ENCODE measurements around the gene ZNF385D.

ZNF385D gene

DNA sequence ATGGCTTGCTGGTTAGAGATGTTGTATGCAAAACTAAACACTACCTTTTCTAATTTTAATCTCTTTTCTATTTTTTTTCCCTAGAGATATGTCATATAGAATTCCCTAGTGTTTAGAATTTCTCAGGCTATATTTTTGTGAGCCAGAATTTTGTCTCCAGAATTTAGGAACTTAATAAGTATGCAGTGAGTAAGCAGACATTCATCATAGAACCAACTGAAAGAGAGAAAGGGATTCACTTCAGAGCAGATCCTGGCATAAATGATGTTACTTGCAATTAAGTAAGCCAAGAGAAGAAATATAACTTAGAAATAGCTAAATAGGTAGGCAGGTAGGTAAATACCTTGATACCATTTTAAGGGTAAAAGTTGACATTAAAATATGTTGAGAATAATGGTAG, 288.9 kb downstream of the ZNF385D start:
- no peak overlapping the region for H3K9ac ChIP-seq (ENCODE audit: low read depth, low read length, poor library complexity)
- H3K4me1 ChIP-seq (ENCODE audit: control insufficient read depth in 2 of 2, insufficient read depth in 1 of 2, low read depth in 1 of 2, low read length in 2 of 2): no peaks in the 10 kb centered on the region
- no peaks in the 10 kb centered on the region for H3K27me3 ChIP-seq (ENCODE audit: control insufficient read depth in 3 of 3, insufficient read depth in 3 of 3, low read depth in 1 of 3, low read length in 3 of 3)
- H3K4ac ChIP-seq (ENCODE audit: low read length): no peak overlapping the region
- H3K79me1 ChIP-seq (ENCODE audit: low read depth, low read length): no peaks in the 10 kb centered on the region
- no peak overlapping the region for H3K23ac ChIP-seq (ENCODE audit: low read depth, low read length, poor library complexity)
- H3K18ac ChIP-seq (ENCODE audit: low read length): no peak overlapping the region
- no peak overlapping the region for H2BK15ac ChIP-seq (ENCODE audit: low read length)
- H2BK12ac ChIP-seq (ENCODE audit: low read length): no peak overlapping the region
- no peak overlapping the region for H4K91ac ChIP-seq (ENCODE audit: low read depth, low read length, poor library complexity)
- no peak overlapping the region for H3K4me2 ChIP-seq (ENCODE audit: insufficient read depth, low read length, poor library complexity, severe bottlenecking)
- no peak overlapping the region for H2BK120ac ChIP-seq (ENCODE audit: low read depth, low read length)
- H3K4me3 ChIP-seq (ENCODE audit: low read length in 2 of 2): no peak overlapping the region
- no peak for DNase-seq (ENCODE audit: low spot score)
- no peak overlapping the region for H3K14ac ChIP-seq (ENCODE audit: low read length)
- no peak overlapping the region for H2AK5ac ChIP-seq (ENCODE audit: low read depth, low read length)
- H3K36me3 ChIP-seq (replicated peaks in 1 of 2; ENCODE audit: control insufficient read depth in 2 of 2, insufficient read depth in 2 of 2, low read length in 2 of 2): no peaks in the 10 kb centered on the region
- no peaks in the 10 kb centered on the region for H3K9me3 ChIP-seq (replicated peaks in 1 of 2; ENCODE audit: control insufficient read depth in 2 of 2, insufficient read depth in 1 of 2, low read depth in 1 of 2, low read length in 2 of 2)
- H3K27ac ChIP-seq (replicated peaks; ENCODE audit: low read length): no peak overlapping the region
- no peak overlapping the region for H2AFZ ChIP-seq (ENCODE audit: low read length)
- no peak overlapping the region for H2BK5ac ChIP-seq (ENCODE audit: low read length)
- H4K8ac ChIP-seq (ENCODE audit: low read depth, low read length): no peak overlapping the region

DNA sequence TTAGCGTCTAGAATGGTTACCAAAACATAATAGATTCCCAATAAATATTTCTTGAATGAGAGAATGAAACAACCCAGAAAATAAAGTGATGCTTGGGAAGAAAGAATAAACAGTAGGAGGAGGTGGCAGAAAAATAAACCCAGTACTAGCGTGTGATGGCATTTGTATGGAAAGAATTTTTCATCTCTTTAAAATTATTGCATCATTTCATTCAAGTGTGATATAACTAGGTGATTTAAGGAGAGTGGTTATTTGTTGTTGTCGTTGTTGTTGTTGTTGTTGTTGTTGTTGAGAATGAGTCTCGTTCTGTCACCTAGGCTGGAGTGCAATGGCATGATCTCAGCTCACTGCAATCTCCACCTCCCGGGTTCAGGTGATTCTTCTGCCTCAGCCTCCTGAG, 293.9 kb downstream of the ZNF385D start:
- Histone ChIP-seq H3K9ac (ENCODE audit: low read depth, low read length, poor library complexity) (no peak overlapping the region), H3K4me3 (ENCODE audit: low read length in 2 of 2) (no peak overlapping the region), H3K9me3 (replicated peaks in 1 of 2; ENCODE audit: control insufficient read depth in 2 of 2, insufficient read depth in 1 of 2, low read depth in 1 of 2, low read length in 2 of 2) (no peaks in the 10 kb centered on the region), H3K79me1 (ENCODE audit: low read depth, low read length) (no peaks in the 10 kb centered on the region), H2AK5ac (ENCODE audit: low read depth, low read length) (no peak overlapping the region), H3K4ac (ENCODE audit: low read length) (no peak overlapping the region), H4K8ac (ENCODE audit: low read depth, low read length) (no peak overlapping the region), H2BK120ac (ENCODE audit: low read depth, low read length) (no peak overlapping the region), H3K27me3 (ENCODE audit: control insufficient read depth in 3 of 3, insufficient read depth in 3 of 3, low read depth in 1 of 3, low read length in 3 of 3) (no peaks in the 10 kb centered on the region), H3K4me1 (ENCODE audit: control insufficient read depth in 2 of 2, insufficient read depth in 1 of 2, low read depth in 1 of 2, low read length in 2 of 2) (no peaks in the 10 kb centered on the region), H2AFZ (ENCODE audit: low read length) (no peak overlapping the region), H2BK12ac (ENCODE audit: low read length) (no peak overlapping the region), H3K27ac (replicated peaks; ENCODE audit: low read length) (no peak overlapping the region), H4K91ac (ENCODE audit: low read depth, low read length, poor library complexity) (no peak overlapping the region), H3K23ac (ENCODE audit: low read depth, low read length, poor library complexity) (no peak overlapping the region), H3K36me3 (replicated peaks in 1 of 2; ENCODE audit: control insufficient read depth in 2 of 2, insufficient read depth in 2 of 2, low read length in 2 of 2) (no peaks in the 10 kb centered on the region), H3K14ac (ENCODE audit: low read length) (no peak overlapping the region), H2BK15ac (ENCODE audit: low read length) (no peak overlapping the region), H3K4me2 (ENCODE audit: insufficient read depth, low read length, poor library complexity, severe bottlenecking) (no peak overlapping the region), H2BK5ac (ENCODE audit: low read length) (no peak overlapping the region), H3K18ac (ENCODE audit: low read length) (no peak overlapping the region)
- no peak for DNase-seq (ENCODE audit: low spot score)
- WGBS, 2 donors (ENCODE audit: extremely low coverage in 2 of 2, insufficient read length in 2 of 2, insufficient replicate concordance in 1 of 2): 100% methylated on average over 1 of the region's 5 CpGs; no CpG with 5 or more reads in 1 of the 2 donors

DNA sequence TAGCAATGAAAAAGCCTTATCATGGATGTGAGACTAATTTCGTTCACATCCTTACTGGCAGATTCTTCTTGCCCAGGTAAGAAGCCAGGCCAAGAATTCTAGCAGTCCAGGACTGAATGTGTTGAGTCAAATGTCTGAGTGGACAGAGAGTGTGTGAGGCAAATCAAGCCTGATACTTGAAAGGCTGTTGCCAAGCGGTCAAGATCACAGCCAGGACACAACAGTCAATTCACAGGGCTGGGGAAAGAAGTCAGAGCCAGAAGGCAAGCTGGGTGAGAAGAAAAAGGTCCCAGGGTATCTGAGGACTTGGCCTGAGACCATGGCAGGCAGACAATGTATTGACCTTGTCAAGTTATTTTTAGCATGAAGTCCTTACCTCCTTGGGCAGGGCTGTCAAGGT, 301.3 kb downstream of the ZNF385D start:
- no peak overlapping the region for H3K4ac ChIP-seq (ENCODE audit: low read length)
- H3K4me1 ChIP-seq (ENCODE audit: control insufficient read depth in 2 of 2, insufficient read depth in 1 of 2, low read depth in 1 of 2, low read length in 2 of 2): no peaks in the 10 kb centered on the region
- no peak overlapping the region for H3K14ac ChIP-seq (ENCODE audit: low read length)
- no peak overlapping the region for H4K91ac ChIP-seq (ENCODE audit: low read depth, low read length, poor library complexity)
- no peak overlapping the region for H2BK15ac ChIP-seq (ENCODE audit: low read length)
- no peak for DNase-seq (ENCODE audit: low spot score)
- H3K23ac ChIP-seq (ENCODE audit: low read depth, low read length, poor library complexity): no peak overlapping the region
- H2BK12ac ChIP-seq (ENCODE audit: low read length): no peak overlapping the region
- no peak overlapping the region for H3K27ac ChIP-seq (replicated peaks; ENCODE audit: low read length)
- H2AK5ac ChIP-seq (ENCODE audit: low read depth, low read length): no peak overlapping the region
- no peak overlapping the region for H3K4me2 ChIP-seq (ENCODE audit: insufficient read depth, low read length, poor library complexity, severe bottlenecking)
- no peaks in the 10 kb centered on the region for H3K9me3 ChIP-seq (replicated peaks in 1 of 2; ENCODE audit: control insufficient read depth in 2 of 2, insufficient read depth in 1 of 2, low read depth in 1 of 2, low read length in 2 of 2)
- no peak overlapping the region for H3K18ac ChIP-seq (ENCODE audit: low read length)
- H3K9ac ChIP-seq (ENCODE audit: low read depth, low read length, poor library complexity): no peak overlapping the region
- H2AFZ ChIP-seq (ENCODE audit: low read length): no peak overlapping the region
- H2BK5ac ChIP-seq (ENCODE audit: low read length): no peak overlapping the region
- WGBS, 2 donors (ENCODE audit: extremely low coverage in 2 of 2, insufficient read length in 2 of 2, insufficient replicate concordance in 1 of 2): no CpG with 5 or more reads among the region's 2 CpGs
- no peaks in the 10 kb centered on the region for H3K27me3 ChIP-seq (ENCODE audit: control insufficient read depth in 3 of 3, insufficient read depth in 3 of 3, low read depth in 1 of 3, low read length in 3 of 3)
- H2BK120ac ChIP-seq (ENCODE audit: low read depth, low read length): no peak overlapping the region
- no peaks in the 10 kb centered on the region for H3K79me1 ChIP-seq (ENCODE audit: low read depth, low read length)
- H3K4me3 ChIP-seq (ENCODE audit: low read length in 2 of 2): no peak overlapping the region
- H3K36me3 ChIP-seq (replicated peaks in 1 of 2; ENCODE audit: control insufficient read depth in 2 of 2, insufficient read depth in 2 of 2, low read length in 2 of 2): no peaks in the 10 kb centered on the region
- no peak overlapping the region for H4K8ac ChIP-seq (ENCODE audit: low read depth, low read length)

DNA sequence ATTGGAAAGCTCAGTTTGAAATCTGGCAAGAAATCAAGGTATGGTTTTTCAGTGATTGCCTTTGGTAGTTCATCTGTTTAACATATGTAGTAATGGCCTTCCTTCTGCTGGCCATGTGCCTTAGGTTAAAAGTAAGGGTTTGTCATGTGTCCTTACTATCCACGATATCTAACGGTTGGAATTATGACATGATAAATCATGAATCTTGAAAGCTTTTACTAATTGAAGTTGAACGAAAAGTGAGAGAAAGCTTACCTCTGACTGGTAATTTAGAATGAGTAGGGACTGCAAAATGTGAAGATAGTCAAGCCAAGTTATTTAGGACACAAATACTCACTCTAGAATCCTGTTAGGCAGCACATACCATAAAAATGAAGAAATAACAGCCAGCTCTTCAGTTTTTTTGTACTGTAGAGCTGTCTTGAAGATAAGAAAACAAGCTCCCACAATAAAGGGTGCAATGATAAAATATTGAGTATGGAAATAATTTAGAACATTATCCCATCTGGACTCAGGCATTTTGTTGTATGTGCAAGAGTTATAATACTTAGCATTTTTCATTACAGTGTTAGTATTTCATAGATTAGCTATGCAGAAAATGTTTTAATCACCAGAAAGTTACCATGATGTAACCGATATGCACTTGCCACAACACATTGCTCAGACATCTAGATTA, 303.4 kb downstream of the ZNF385D start:
- Histone ChIP-seq H2BK15ac (ENCODE audit: low read length) (no peak overlapping the region), H3K4me2 (ENCODE audit: insufficient read depth, low read length, poor library complexity, severe bottlenecking) (no peak overlapping the region), H3K4ac (ENCODE audit: low read length) (no peak overlapping the region), H3K23ac (ENCODE audit: low read depth, low read length, poor library complexity) (no peak overlapping the region), H2AK5ac (ENCODE audit: low read depth, low read length) (no peak overlapping the region), H3K18ac (ENCODE audit: low read length) (no peak overlapping the region), H3K36me3 (replicated peaks in 1 of 2; ENCODE audit: control insufficient read depth in 2 of 2, insufficient read depth in 2 of 2, low read length in 2 of 2) (no peaks in the 10 kb centered on the region), H3K4me3 (ENCODE audit: low read length in 2 of 2) (no peak overlapping the region), H2BK12ac (ENCODE audit: low read length) (no peak overlapping the region), H3K79me1 (ENCODE audit: low read depth, low read length) (no peaks in the 10 kb centered on the region), H4K8ac (ENCODE audit: low read depth, low read length) (no peak overlapping the region), H2BK120ac (ENCODE audit: low read depth, low read length) (no peak overlapping the region), H3K9ac (ENCODE audit: low read depth, low read length, poor library complexity) (no peak overlapping the region), H3K14ac (ENCODE audit: low read length) (no peak overlapping the region), H3K4me1 (ENCODE audit: control insufficient read depth in 2 of 2, insufficient read depth in 1 of 2, low read depth in 1 of 2, low read length in 2 of 2) (no peaks in the 10 kb centered on the region), H3K9me3 (replicated peaks in 1 of 2; ENCODE audit: control insufficient read depth in 2 of 2, insufficient read depth in 1 of 2, low read depth in 1 of 2, low read length in 2 of 2) (no peaks in the 10 kb centered on the region), H2AFZ (ENCODE audit: low read length) (no peak overlapping the region), H3K27me3 (ENCODE audit: control insufficient read depth in 3 of 3, insufficient read depth in 3 of 3, low read depth in 1 of 3, low read length in 3 of 3) (no peaks in the 10 kb centered on the region), H2BK5ac (ENCODE audit: low read length) (no peak overlapping the region), H4K91ac (ENCODE audit: low read depth, low read length, poor library complexity) (no peak overlapping the region), H3K27ac (replicated peaks; ENCODE audit: low read length) (no peak overlapping the region)
- DNase-seq (ENCODE audit: low spot score): no peak
- no CpG with 5 or more reads among the region's 4 CpGs for WGBS, 2 donors (ENCODE audit: extremely low coverage in 2 of 2, insufficient read length in 2 of 2, insufficient replicate concordance in 1 of 2)

Measured in neuronal stem cell (in vitro differentiated cells).